IgD-negative memory B cell (primary cell): Measurements from ENCODE around the gene C8G. TPM values are rescaled to one million over a fixed set of nuclear protein-coding genes. Genes with fewer than 3 reads are reported as not detected.

ENCODE experiments used
- H3K27ac Mint-ChIP-seq, 3 donors: one replicate each; pipeline ENCODE4 v1.8.0; 2020 to 2022; ENCODE audit warnings: mild to moderate bottlenecking in 3 of 3, mixed read lengths in 3 of 3, moderate library complexity in 1 of 3
- H3K27me3 Mint-ChIP-seq: one replicate; pipeline ENCODE4 v1.8.0; 2021; ENCODE audit warnings: mixed read lengths
- H3K36me3 Mint-ChIP-seq: one replicate; pipeline ENCODE4 v1.8.0; 2020; ENCODE audit warnings: mild to moderate bottlenecking, mixed read lengths
- H3K4me1 Mint-ChIP-seq, 3 donors: one replicate each; pipeline ENCODE4 v1.8.0; 2020 to 2022; ENCODE audit warnings: mixed read lengths in 3 of 3, mild to moderate bottlenecking in 1 of 3
- H3K4me3 Mint-ChIP-seq, 4 donors: one replicate each; pipeline ENCODE4 v1.8.0; 2020 to 2022; ENCODE audit warnings: mild to moderate bottlenecking in 4 of 4, mixed read lengths in 4 of 4, moderate library complexity in 3 of 4
- H3K9me3 Mint-ChIP-seq, 3 donors: one replicate each; pipeline ENCODE4 v1.8.0; 2020 to 2021; ENCODE audit warnings: mixed read lengths in 3 of 3, mild to moderate bottlenecking in 1 of 3
- polyA plus RNA-seq: library from polyadenylated mRNA; unstranded; fragments of 300-500 nt; fragmentation: Illumina TruSeq; gene quantifications from one replicate; pipeline ENCODE4 v1.2.3, GENCODE V29; 2021

Gene C8G
- polyA plus RNA-seq, 1 donor from 2014 or later, result not detected

GRCh38 chr9:136960212-136960937 lies 15.3 kb downstream of the C8G start:
- no peaks in the 10 kb centered on the region for H3K9me3 Mint-ChIP-seq
- H3K27me3 Mint-ChIP-seq, result peaks cover 3% of the 10 kb centered on the region
- peaks cover 0 to 5% (median 2%) of the 10 kb centered on the region in 3 donors for H3K4me1 Mint-ChIP-seq
- H3K4me3 Mint-ChIP-seq, result peak overlapping the region in 1 of 4 donors; percentile 60
- peak overlapping the region in 1 of 3 donors; percentile 84 for H3K27ac Mint-ChIP-seq
- H3K36me3 Mint-ChIP-seq, result no peaks in the 10 kb centered on the region

- H3K9me3 Mint-ChIP-seq, result no peaks in the 10 kb centered on the region
- H3K4me3 Mint-ChIP-seq, result no peak overlapping the region
- peaks cover 7% of the 10 kb centered on the region for H3K27me3 Mint-ChIP-seq
- peaks cover 4 to 9% (median 5%) of the 10 kb centered on the region in 3 donors for H3K4me1 Mint-ChIP-seq
- no peak overlapping the region for H3K27ac Mint-ChIP-seq
- no peaks in the 10 kb centered on the region for H3K36me3 Mint-ChIP-seq
Observed at GRCh38 chr9:136960938-136961275, 15.9 kb downstream of the C8G start.

GRCh38 chr9:136961279-136962065 lies 16.4 kb downstream of the C8G start:
- Mint-ChIP-seq H3K4me3 (no peak overlapping the region), H3K27ac (no peak overlapping the region), H3K36me3 (no peaks in the 10 kb centered on the region), H3K9me3 (no peaks in the 10 kb centered on the region), H3K4me1 (peaks cover 5 to 15% (median 6%) of the 10 kb centered on the region in 3 donors), H3K27me3 (peaks cover 11% of the 10 kb centered on the region)

GRCh38 chr9:136962163-136962562 lies 17.1 kb downstream of the C8G start:
- Mint-ChIP-seq H3K27me3 (peaks cover 11% of the 10 kb centered on the region), H3K9me3 (no peaks in the 10 kb centered on the region), H3K4me3 (no peak overlapping the region), H3K4me1 (peaks cover 5 to 15% (median 6%) of the 10 kb centered on the region in 3 donors), H3K36me3 (no peaks in the 10 kb centered on the region), H3K27ac (no peak overlapping the region)

- Mint-ChIP-seq H3K4me1 (peaks cover 5 to 15% (median 6%) of the 10 kb centered on the region in 3 donors), H3K36me3 (no peaks in the 10 kb centered on the region), H3K4me3 (no peak overlapping the region)
Observed at GRCh38 chr9:136962701-136963248, 17.7 kb downstream of the C8G start.

GRCh38 chr9:136963341-136963740 lies 18.3 kb downstream of the C8G start:
- no peak overlapping the region for H3K4me3 Mint-ChIP-seq
- H3K27me3 Mint-ChIP-seq, result peaks cover 11% of the 10 kb centered on the region

More at GRCh38 chr9:136962701-136963248, 17.7 kb downstream of the C8G start:
- Mint-ChIP-seq H3K27me3 (peaks cover 11% of the 10 kb centered on the region), H3K9me3 (no peaks in the 10 kb centered on the region), H3K27ac (peak overlapping the region in 1 of 3 donors; percentile 53)

GRCh38 chr9:136963751-136964150 lies 18.7 kb downstream of the C8G start:
- no peaks in the 10 kb centered on the region for H3K36me3 Mint-ChIP-seq
- no peak overlapping the region for H3K27ac Mint-ChIP-seq
- no peak overlapping the region for H3K4me3 Mint-ChIP-seq
- H3K27me3 Mint-ChIP-seq, result peaks cover 9% of the 10 kb centered on the region
- no peaks in the 10 kb centered on the region for H3K9me3 Mint-ChIP-seq
- H3K4me1 Mint-ChIP-seq, result peaks cover 5 to 15% (median 6%) of the 10 kb centered on the region in 3 donors

More at GRCh38 chr9:136963341-136963740, 18.3 kb downstream of the C8G start:
- H3K36me3 Mint-ChIP-seq, result no peaks in the 10 kb centered on the region
- peaks cover 5 to 15% (median 6%) of the 10 kb centered on the region in 3 donors for H3K4me1 Mint-ChIP-seq
- H3K9me3 Mint-ChIP-seq, result no peaks in the 10 kb centered on the region
- no peak overlapping the region for H3K27ac Mint-ChIP-seq

- Mint-ChIP-seq H3K27ac (no peak overlapping the region), H3K27me3 (peaks cover 9% of the 10 kb centered on the region), H3K4me3 (peak overlapping the region in 1 of 4 donors; percentile 71), H3K9me3 (no peaks in the 10 kb centered on the region), H3K4me1 (peaks cover 5 to 15% (median 6%) of the 10 kb centered on the region in 3 donors), H3K36me3 (no peaks in the 10 kb centered on the region)
Observed at GRCh38 chr9:136964171-136964689, 19.2 kb downstream of the C8G start.

- H3K4me1 Mint-ChIP-seq, result peaks cover 5 to 15% (median 6%) of the 10 kb centered on the region in 3 donors
- H3K27ac Mint-ChIP-seq, result peak overlapping the region in 1 of 3 donors; percentile 14
- H3K4me3 Mint-ChIP-seq, result peak overlapping the region in 1 of 4 donors; percentile 71
- H3K27me3 Mint-ChIP-seq, result peaks cover 9% of the 10 kb centered on the region
- no peaks in the 10 kb centered on the region for H3K9me3 Mint-ChIP-seq
- no peaks in the 10 kb centered on the region for H3K36me3 Mint-ChIP-seq
Observed at GRCh38 chr9:136964833-136965422, 19.9 kb downstream of the C8G start.

GRCh38 chr9:136965771-136966484 lies 20.9 kb downstream of the C8G start:
- Mint-ChIP-seq H3K4me1 (peaks cover 5 to 15% (median 6%) of the 10 kb centered on the region in 3 donors), H3K4me3 (peak overlapping the region; percentile 76 to 92 (median 84)), H3K27me3 (peaks cover 9% of the 10 kb centered on the region), H3K27ac (peak overlapping the region; percentile 46 to 94 (median 80)), H3K9me3 (no peaks in the 10 kb centered on the region), H3K36me3 (no peaks in the 10 kb centered on the region)

- Mint-ChIP-seq H3K4me3 (no peak overlapping the region), H3K27me3 (peaks cover 9% of the 10 kb centered on the region), H3K4me1 (peaks cover 5 to 15% (median 6%) of the 10 kb centered on the region in 3 donors), H3K27ac (no peak overlapping the region), H3K36me3 (no peaks in the 10 kb centered on the region), H3K9me3 (no peaks in the 10 kb centered on the region)
Observed at GRCh38 chr9:136968333-136969127, 23.5 kb downstream of the C8G start.

GRCh38 chr9:136969150-136969549 lies 24.1 kb downstream of the C8G start:
- peaks cover 9% of the 10 kb centered on the region for H3K27me3 Mint-ChIP-seq
- no peak overlapping the region for H3K27ac Mint-ChIP-seq
- peaks cover 5 to 15% (median 6%) of the 10 kb centered on the region in 3 donors for H3K4me1 Mint-ChIP-seq
- no peak overlapping the region for H3K4me3 Mint-ChIP-seq
- H3K9me3 Mint-ChIP-seq, result no peaks in the 10 kb centered on the region
- no peaks in the 10 kb centered on the region for H3K36me3 Mint-ChIP-seq

GRCh38 chr9:136969774-136970173 lies 24.7 kb downstream of the C8G start:
- Mint-ChIP-seq H3K36me3 (no peaks in the 10 kb centered on the region), H3K27me3 (peaks cover 9% of the 10 kb centered on the region), H3K4me1 (peaks cover 3 to 12% (median 6%) of the 10 kb centered on the region in 3 donors), H3K9me3 (no peaks in the 10 kb centered on the region), H3K27ac (peak overlapping the region in 1 of 3 donors; percentile 47), H3K4me3 (peak overlapping the region in 1 of 4 donors; percentile 65)
